Measurements from ENCODE around the gene FAM241A.
"Not testable (repeated sequence)": the region's sequence is repeated elsewhere in the genome, so short reads cannot be mapped to it uniquely, and the experiment has no call there.

The FAM241A gene

GRCh38 chr4:112138538-112138937 is 6.7 kb upstream of the FAM241A start:
- no peak for DNase-seq

- DNase-seq: no peak
Measured at GRCh38 chr4:112140536-112140935, 4.7 kb upstream of the FAM241A start.

- DNase-seq: no peak
Measured at GRCh38 chr4:112141366-112142138, 3.7 kb upstream of the FAM241A start.

GRCh38 chr4:112142182-112142581 is 3.1 kb upstream of the FAM241A start:
- DNase-seq: no peak

- DNase-seq: no peak
Measured at GRCh38 chr4:112143781-112144180, 1.5 kb upstream of the FAM241A start.

GRCh38 chr4:112144546-112145325 is 518 bp upstream of the FAM241A start:
- no peak for DNase-seq

GRCh38 chr4:112145790-112146501 is 692 bp downstream of the FAM241A start:
- peak; percentile 26 for DNase-seq

- DNase-seq: no peak
Measured at GRCh38 chr4:112146502-112146813, 1.2 kb downstream of the FAM241A start.

GRCh38 chr4:112147697-112148096 is 2.4 kb downstream of the FAM241A start:
- DNase-seq: peak; percentile 17

GRCh38 chr4:112150920-112151319 is 5.7 kb downstream of the FAM241A start:
- DNase-seq: no peak

GRCh38 chr4:112152521-112152920 is 7.3 kb downstream of the FAM241A start:
- DNase-seq: no peak

- DNase-seq: no peak
Measured at GRCh38 chr4:112153211-112153791, 8.0 kb downstream of the FAM241A start.

- no peak for DNase-seq
Measured at GRCh38 chr4:112156112-112156511, 10.9 kb downstream of the FAM241A start.

- no peak for DNase-seq
Measured at GRCh38 chr4:112156553-112156952, 11.3 kb downstream of the FAM241A start.

GRCh38 chr4:112163706-112164105 is 18.5 kb downstream of the FAM241A start:
- not testable (repeated sequence) for DNase-seq

- DNase-seq: no peak
Measured at GRCh38 chr4:112167794-112168193, 22.5 kb downstream of the FAM241A start.

GRCh38 chr4:112168719-112169500 is 23.7 kb downstream of the FAM241A start:
- DNase-seq: no peak

GRCh38 chr4:112170451-112170993 is 25.3 kb downstream of the FAM241A start:
- peak; percentile 91 for DNase-seq

GRCh38 chr4:112171051-112171763 is 26.0 kb downstream of the FAM241A start:
- DNase-seq: peak; percentile 34

- no peak for DNase-seq
Measured at GRCh38 chr4:112172180-112172579, 26.9 kb downstream of the FAM241A start.
